Testis (tissue), 3 donors: ENCODE data around the gene AKAP8L. TPM values are rescaled to one million over a fixed set of nuclear protein-coding genes. Genes with fewer than 3 reads are reported as not detected.
"Not testable (repeated sequence)": the region's sequence is repeated elsewhere in the genome, so short reads cannot be mapped to it uniquely, and the experiment has no call there.

Experiments
- DNase-seq: peaks from one replicate; pipeline ENCODE4 v3.0.0-alpha.2; 2019
- H3K27ac ChIP-seq, 2 donors: fragments of 200-600 bp; sonication (generic); one replicate each; pipeline ENCODE4 v1.5.1; 2019
- H3K27me3 ChIP-seq: fragments of 200-600 bp; sonication (generic); one replicate; pipeline ENCODE4 v1.5.1; 2019
- H3K36me3 ChIP-seq: fragments of 200-600 bp; sonication (generic); one replicate; pipeline ENCODE4 v1.5.1; 2017; ENCODE audit warnings: low read depth; ENCODE audit errors: missing control alignments
- H3K4me1 ChIP-seq: fragments of 200-600 bp; sonication (generic); one replicate; pipeline ENCODE4 v1.5.1; 2019
- H3K4me3 ChIP-seq, 2 donors: fragments of 200-600 bp; sonication (generic); one replicate each; pipeline ENCODE4 v1.5.1; 2017 to 2019
- H3K9me3 ChIP-seq: fragments of 200-600 bp; sonication (generic); one replicate; pipeline ENCODE4 v1.5.1; 2017
- CTCF ChIP-seq, 3 experiments: fragments of 450-650 bp in 2 of 3; fragments of 200-600 bp in 1 of 3; sonication (generic) in 1 of 3; IDR thresholded peaks; one replicate each; pipeline ENCODE4 v1.5.1; 2016 to 2019; ENCODE audit warnings: antibody characterized with exemption in 3 of 3, mild to moderate bottlenecking in 2 of 3, moderate library complexity in 1 of 3
- POLR2A ChIP-seq: fragments of 450-650 bp; IDR thresholded peaks from one replicate; pipeline ENCODE4 v1.6.1; 2017; ENCODE audit warnings: antibody characterized with exemption, mild to moderate bottlenecking, moderate library complexity
- WGBS, 2 donors: methylation state at CpG; one replicate each; pipeline ENCODE4 v1.1.5; 2018; 5-methylcytosine and 5-hydroxymethylcytosine counted together
- intact Hi-C: fragments of 100-400 bp; cut with DNase I; formaldehyde crosslinking; loops from one replicate; pipeline ENCODE4 v1.15.1; 2023; ENCODE audit warnings: low total_unique reads
- polyA plus RNA-seq: library from polyadenylated mRNA; stranded (reverse); fragments of 350-450 nt; fragmentation: Illumina TruSeq; extraction: RNeasy Lipid Tissue Mini Kit (QIAGEN cat#74804); gene quantifications from one replicate; pipeline ENCODE4 v1.2.3, GENCODE V29; 2014; ENCODE audit warnings: low read depth, low replicate concordance; ENCODE audit not compliant: insufficient read depth
- total RNA-seq, 2 donors: library from RNA; depleted of rRNA; stranded (reverse); fragments of >200 nt; gene quantifications; one replicate each; pipeline ENCODE4 v1.2.3, GENCODE V29; 2016

AKAP8L gene
- total and polyA plus RNA-seq, 3 donors from 2014 or later, result 131 to 399 (median 334) TPM

- intact Hi-C loops, result no loop called here
- no peaks in the 10 kb centered on the region for H3K9me3 ChIP-seq
- no peak for TF ChIP-seq CTCF (IDR thresholded peaks at IDR 0.05)
- no peak for TF ChIP-seq POLR2A
- H3K27me3 ChIP-seq, result no peaks in the 10 kb centered on the region
- 16 to 23% methylated on average over 16 of the region's 16 CpGs for WGBS, 2 donors
- DNase-seq, result no peak
- no peaks in the 10 kb centered on the region for H3K36me3 ChIP-seq
- H3K4me3 ChIP-seq, result peak overlapping the region; percentile 98
- H3K4me1 ChIP-seq, result peaks cover 12% of the 10 kb centered on the region
- H3K27ac ChIP-seq, result peak overlapping the region in 1 of 2 donors; percentile 5
These were observed 731 bp upstream of the AKAP8L start for GRCh38 chr19:15419413-15420025.

- Histone ChIP-seq H3K4me1 (peaks cover 18% of the 10 kb centered on the region), H3K4me3 (peak overlapping the region; percentile 98), H3K27me3 (no peaks in the 10 kb centered on the region), H3K27ac (peak overlapping the region; percentile 86 to 89), H3K36me3 (no peaks in the 10 kb centered on the region), H3K9me3 (no peaks in the 10 kb centered on the region)
- 1 to 2% methylated on average over 14 to 16 of the region's 16 CpGs for WGBS, 2 donors
- DNase-seq, result peak; percentile 29
- intact Hi-C loops, result no loop called here
- TF ChIP-seq POLR2A, result no peak
- no peak for TF ChIP-seq CTCF (IDR thresholded peaks at IDR 0.05)
These were observed 583 bp downstream of the AKAP8L start for GRCh38 chr19:15418231-15418578.

GRCh38 chr19:15417699-15418098 is 1.1 kb downstream of the AKAP8L start:
- peak overlapping the region; percentile 98 for H3K4me3 ChIP-seq
- H3K36me3 ChIP-seq, result no peaks in the 10 kb centered on the region
- intact Hi-C loops, result no loop called here
- H3K27me3 ChIP-seq, result no peaks in the 10 kb centered on the region
- peaks cover 23% of the 10 kb centered on the region for H3K4me1 ChIP-seq
- peak overlapping the region; percentile 86 to 89 for H3K27ac ChIP-seq
- H3K9me3 ChIP-seq, result no peaks in the 10 kb centered on the region
- DNase-seq, result no peak
- no peak for TF ChIP-seq CTCF (IDR thresholded peaks at IDR 0.05)
- no peak for TF ChIP-seq POLR2A
- WGBS, 2 donors, result 3 to 7% methylated on average over 9 of the region's 9 CpGs

GRCh38 chr19:15412832-15413231 is 6.0 kb downstream of the AKAP8L start:
- DNase-seq, result no peak
- H3K4me1 ChIP-seq, result peaks cover 44% of the 10 kb centered on the region
- H3K36me3 ChIP-seq, result no peaks in the 10 kb centered on the region
- H3K27ac ChIP-seq, result peak overlapping the region; percentile 37 to 41
- intact Hi-C loops, result no loop called here
- no peaks in the 10 kb centered on the region for H3K9me3 ChIP-seq
- 57 to 70% methylated on average over 4 of the region's 4 CpGs for WGBS, 2 donors
- H3K4me3 ChIP-seq, result no peak overlapping the region
- no peak for TF ChIP-seq POLR2A
- no peak for TF ChIP-seq CTCF (IDR thresholded peaks at IDR 0.05)
- no peaks in the 10 kb centered on the region for H3K27me3 ChIP-seq

- WGBS, 2 donors, result 42 to 54% methylated on average over 2 of the region's 2 CpGs
- H3K4me3 ChIP-seq, intact Hi-C loops, H3K27me3 ChIP-seq, H3K36me3 ChIP-seq, H3K9me3 ChIP-seq: not testable (repeated sequence)
- DNase-seq, result peak; percentile 69
- peak overlapping the region; percentile 41 to 68 for H3K27ac ChIP-seq
- H3K4me1 ChIP-seq, result peaks cover 37% of the 10 kb centered on the region
These were observed 7.4 kb downstream of the AKAP8L start for GRCh38 chr19:15411351-15411750.
